Thyroid gland (tissue), 4 donors: ENCODE results near the gene LTBR. TPM values are rescaled to one million over a fixed set of nuclear protein-coding genes. Genes with fewer than 3 reads are reported as not detected.

Source experiments
- DNase-seq, 2 donors: peaks; one replicate each; pipeline ENCODE4 v3.0.0-alpha.2; 2019
- H3K27ac ChIP-seq, 3 donors: fragments of 200-600 bp; sonication (generic); 1 replicate in 2 of 3; 2 replicates in 1 of 3; pipeline ENCODE4 v1.5.1; 2016 to 2019; ENCODE audit warnings: mild to moderate bottlenecking in 1 of 3, moderate library complexity in 1 of 3
- H3K27me3 ChIP-seq: fragments of 200-600 bp; sonication (generic); one replicate; pipeline ENCODE4 v1.5.1; 2019
- H3K36me3 ChIP-seq, 2 donors: fragments of 200-600 bp; sonication (generic); one replicate each; pipeline ENCODE4 v1.5.1; 2016 to 2019
- H3K4me1 ChIP-seq, 2 donors: fragments of 200-600 bp; sonication (generic); one replicate each; pipeline ENCODE4 v1.5.1; 2017 to 2019
- H3K4me3 ChIP-seq, 3 donors: fragments of 200-600 bp; sonication (generic); replicated peaks in 1 of 3; 1 replicate in 2 of 3; 2 replicates in 1 of 3; pipeline ENCODE4 v1.5.1; 2016; ENCODE audit warnings: mild to moderate bottlenecking in 1 of 3
- H3K9me3 ChIP-seq: fragments of 200-600 bp; sonication (generic); one replicate; pipeline ENCODE4 v1.5.1; 2017
- POLR2A ChIP-seq, 2 donors: fragments of 450-650 bp; IDR thresholded peaks; one replicate each; pipeline ENCODE4 v1.6.1; 2017; ENCODE audit warnings: antibody characterized with exemption in 2 of 2, mild to moderate bottlenecking in 2 of 2, moderate library complexity in 1 of 2
- WGBS, 2 donors: methylation state at CpG; one replicate each; pipeline ENCODE4 v1.1.5; 2017; 5-methylcytosine and 5-hydroxymethylcytosine counted together
- intact Hi-C: fragments of 100-400 bp; cut with DNase I; formaldehyde crosslinking; loops from one replicate; pipeline ENCODE4 v1.15.1; 2023
- total RNA-seq, 4 donors: library from RNA; depleted of rRNA; stranded (reverse); fragments of >200 nt; gene quantifications; one replicate each; pipeline ENCODE4 v1.2.3, GENCODE V29; 2016
- TF ChIP-seq, protein P1 (sequence below), 6 experiments: fragments of 200-600 bp in 3 of 6; fragments of 450-650 bp in 3 of 6; sonication (generic) in 3 of 6; IDR thresholded peaks; one replicate each; pipeline ENCODE4 v1.5.1; 2016 to 2019; ENCODE audit warnings: antibody characterized with exemption in 6 of 6, mild to moderate bottlenecking in 2 of 6, inconsistent platforms in 1 of 6, moderate library complexity in 1 of 6

Gene LTBR
- 100 to 1,000 TPM; 152 to 215 (median 178) TPM for total RNA-seq

DNA sequence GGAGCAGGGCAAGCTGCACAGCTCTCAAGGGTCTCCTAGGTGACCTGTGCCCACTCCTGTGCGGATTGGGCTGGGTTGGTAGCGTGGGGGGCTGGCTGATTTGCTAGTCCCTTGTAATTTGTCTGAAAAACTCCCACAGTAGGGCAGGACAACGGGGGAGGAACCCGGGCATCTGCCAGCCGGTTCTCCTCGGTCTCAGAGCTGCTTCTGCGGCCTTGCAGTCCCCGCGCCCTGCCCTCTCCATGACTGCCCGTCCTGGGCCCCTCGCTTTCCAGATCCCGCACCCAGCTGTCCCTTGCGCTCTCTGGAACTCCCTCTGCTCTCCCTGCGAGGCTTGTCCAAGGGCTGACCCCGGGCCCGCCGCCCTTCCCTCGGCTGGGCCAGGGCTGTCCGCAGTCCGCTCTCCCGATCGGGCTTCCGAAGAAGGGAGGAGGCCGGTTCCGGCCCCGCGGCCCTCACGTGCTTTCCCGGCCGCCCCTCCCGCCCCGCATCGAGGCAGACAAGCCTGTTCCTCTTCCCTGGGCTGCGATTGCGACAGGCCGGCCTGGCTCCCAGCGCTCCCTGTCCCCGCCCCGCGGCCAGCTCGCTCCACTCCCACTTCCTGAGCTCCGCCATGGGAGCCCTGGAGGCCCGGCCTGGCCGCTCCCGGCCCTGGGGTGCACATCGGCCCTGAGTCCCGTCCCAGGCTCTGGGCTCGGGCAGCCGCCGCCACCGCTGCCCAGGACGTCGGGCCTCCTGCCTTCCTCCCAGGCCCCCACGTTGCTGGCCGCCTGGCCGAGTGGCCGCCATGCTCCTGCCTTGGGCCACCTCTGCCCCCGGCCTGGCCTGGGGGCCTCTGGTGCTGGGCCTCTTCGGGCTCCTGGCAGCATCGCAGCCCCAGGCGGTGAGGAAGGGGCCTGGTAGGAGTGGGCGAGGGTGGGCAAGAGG is at the start of gene LTBR:
TSS of gene LTBR (plus strand) at position 591 of the 927 bp plus-strand sequence. CDS start at position 788, 197 bp downstream.
- Histone ChIP-seq H3K27ac (peak within 1 kb of the TSS; percentile 97 to 99 (median 97)), H3K9me3 (no peaks in the 10 kb centered on the region), H3K4me1 (peaks cover 30 to 60% of the 10 kb centered on the region in 2 donors), H3K27me3 (no peaks in the 10 kb centered on the region), H3K36me3 (peaks cover 12 to 14% of the 10 kb centered on the region in 2 donors), H3K4me3 (peak within 1 kb of the TSS; percentile 61 to 87 (median 68))
- peak; percentile 97 to 98 for DNase-seq
- intact Hi-C loops, result loop anchor here (5.0 to 10.0 kb wide), 2 partner anchors 47 to 149 kb away; no protein-coding TSS in a partner anchor
- TF ChIP-seq, protein P1, sequence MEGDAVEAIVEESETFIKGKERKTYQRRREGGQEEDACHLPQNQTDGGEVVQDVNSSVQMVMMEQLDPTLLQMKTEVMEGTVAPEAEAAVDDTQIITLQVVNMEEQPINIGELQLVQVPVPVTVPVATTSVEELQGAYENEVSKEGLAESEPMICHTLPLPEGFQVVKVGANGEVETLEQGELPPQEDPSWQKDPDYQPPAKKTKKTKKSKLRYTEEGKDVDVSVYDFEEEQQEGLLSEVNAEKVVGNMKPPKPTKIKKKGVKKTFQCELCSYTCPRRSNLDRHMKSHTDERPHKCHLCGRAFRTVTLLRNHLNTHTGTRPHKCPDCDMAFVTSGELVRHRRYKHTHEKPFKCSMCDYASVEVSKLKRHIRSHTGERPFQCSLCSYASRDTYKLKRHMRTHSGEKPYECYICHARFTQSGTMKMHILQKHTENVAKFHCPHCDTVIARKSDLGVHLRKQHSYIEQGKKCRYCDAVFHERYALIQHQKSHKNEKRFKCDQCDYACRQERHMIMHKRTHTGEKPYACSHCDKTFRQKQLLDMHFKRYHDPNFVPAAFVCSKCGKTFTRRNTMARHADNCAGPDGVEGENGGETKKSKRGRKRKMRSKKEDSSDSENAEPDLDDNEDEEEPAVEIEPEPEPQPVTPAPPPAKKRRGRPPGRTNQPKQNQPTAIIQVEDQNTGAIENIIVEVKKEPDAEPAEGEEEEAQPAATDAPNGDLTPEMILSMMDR (IDR thresholded peaks at IDR 0.05), result peak in 1 of 6 experiments; percentile 4
- peak; percentile 40 to 97 for TF ChIP-seq POLR2A (IDR thresholded peaks at IDR 0.05)
- WGBS, 2 donors, result 16 to 18% methylated on average over 6 to 8 of the region's 62 CpGs

DNA sequence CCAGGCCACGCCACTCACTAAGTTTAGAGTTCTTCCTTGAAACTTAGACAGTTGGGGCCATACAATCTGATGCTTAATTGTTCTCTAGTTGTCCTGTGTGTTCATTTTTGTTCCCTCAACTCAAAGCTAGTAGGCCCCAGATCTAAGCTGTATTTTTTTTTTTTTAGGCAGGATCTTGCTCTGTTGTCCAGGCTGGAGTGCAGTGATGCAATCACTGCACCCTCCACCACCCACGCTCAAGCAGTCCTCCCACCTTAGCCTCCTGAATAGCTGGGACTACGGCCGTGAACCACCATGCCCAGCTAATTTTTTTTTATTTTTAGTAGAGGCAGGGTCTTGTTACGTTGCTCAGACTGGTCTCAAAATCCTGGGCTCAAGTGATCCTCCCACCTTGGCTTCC is 49.6 kb upstream of the LTBR start:
- Histone ChIP-seq H3K4me3 (no peak overlapping the region), H3K9me3 (no peaks in the 10 kb centered on the region), H3K27ac (peak overlapping the region; percentile 98 to 100 (median 100)), H3K4me1 (peaks cover 43 to 77% of the 10 kb centered on the region in 2 donors), H3K36me3 (peaks cover 44 to 51% of the 10 kb centered on the region in 2 donors), H3K27me3 (no peaks in the 10 kb centered on the region)
- DNase-seq, result no peak
- TF ChIP-seq POLR2A (IDR thresholded peaks at IDR 0.05), result no peak
- TF ChIP-seq, protein P1 (IDR thresholded peaks at IDR 0.05), result no peak
- intact Hi-C loops, result no loop called here
- 74 to 78% methylated on average over 5 of the region's 5 CpGs for WGBS, 2 donors

DNA sequence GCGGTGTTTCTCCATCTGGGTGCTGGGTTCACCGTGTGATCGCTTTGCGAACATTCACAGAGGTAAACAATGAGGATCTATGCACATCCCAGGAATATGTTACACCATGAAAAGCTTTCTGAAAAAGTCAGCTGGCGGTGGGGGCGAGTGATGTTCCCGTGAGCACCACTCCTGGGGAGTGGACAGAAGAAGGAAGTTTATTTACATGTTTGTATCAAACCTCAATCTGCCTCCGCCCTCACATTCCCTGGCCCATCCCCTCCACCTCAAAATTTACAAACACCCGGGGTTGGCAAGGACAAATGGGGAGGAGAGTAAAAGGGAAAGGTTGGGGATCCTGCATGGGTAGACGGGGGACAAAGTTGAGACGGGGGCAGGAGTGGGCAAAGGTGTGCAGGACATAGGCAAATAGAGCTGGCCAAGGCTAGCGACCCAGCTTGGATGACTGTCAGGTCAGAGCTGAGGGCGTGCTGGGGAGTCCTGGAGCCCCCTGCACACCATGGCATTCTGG is 49.0 kb upstream of the LTBR start:
- peak overlapping the region; percentile 98 to 100 (median 100) for H3K27ac ChIP-seq
- H3K36me3 ChIP-seq, result peaks cover 38 to 44% of the 10 kb centered on the region in 2 donors
- no peaks in the 10 kb centered on the region for H3K27me3 ChIP-seq
- intact Hi-C loops, result loop anchor here (5.0 kb wide), 2 partner anchors 47 to 202 kb away; partner anchors contain the start of gene LTBR
- H3K9me3 ChIP-seq, result no peaks in the 10 kb centered on the region
- DNase-seq, result no peak
- H3K4me3 ChIP-seq, result peak overlapping the region in 1 of 3 donors; percentile 95
- TF ChIP-seq POLR2A (IDR thresholded peaks at IDR 0.05), result no peak
- TF ChIP-seq, protein P1 (IDR thresholded peaks at IDR 0.05), result no peak
- 61 to 63% methylated on average over 13 of the region's 13 CpGs for WGBS, 2 donors
- H3K4me1 ChIP-seq, result peaks cover 49 to 78% of the 10 kb centered on the region in 2 donors

DNA sequence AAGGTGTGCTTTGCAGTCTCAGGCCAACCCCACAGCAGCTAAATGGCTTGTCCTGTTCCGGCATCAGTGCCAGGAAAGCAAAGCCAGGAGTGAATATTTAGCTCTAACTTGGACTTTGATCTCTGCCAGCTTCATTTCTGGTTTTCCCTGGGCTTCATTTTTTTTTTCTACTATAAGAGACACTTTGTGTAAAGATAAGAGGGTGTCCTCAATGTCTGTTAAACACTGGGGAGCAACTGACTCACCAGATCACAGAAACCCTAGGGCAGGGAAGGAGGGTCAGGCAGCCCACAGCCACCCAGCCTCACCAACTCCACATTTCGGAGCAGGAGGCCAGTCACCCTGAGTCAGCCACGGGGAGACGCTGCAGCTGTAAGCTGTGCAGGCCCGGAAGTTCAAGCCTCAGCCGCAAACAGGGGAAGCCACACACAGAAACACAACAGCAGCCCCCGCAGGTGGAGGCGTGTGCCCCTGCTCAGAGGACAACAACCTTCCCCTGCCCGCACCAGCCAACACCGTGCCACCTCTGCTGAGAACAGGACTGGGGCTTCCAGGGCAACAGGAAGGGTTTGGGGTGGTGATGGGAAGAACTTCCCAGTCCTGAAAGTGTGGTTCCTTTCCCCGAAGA is 48.4 kb upstream of the LTBR start:
- WGBS, 2 donors, result 6 to 13% methylated on average over 6 to 8 of the region's 11 CpGs
- no peak for TF ChIP-seq POLR2A (IDR thresholded peaks at IDR 0.05)
- TF ChIP-seq, protein P1 (IDR thresholded peaks at IDR 0.05), result peak; percentile 9 to 59 (median 48)
- DNase-seq, result peak; percentile 73
- intact Hi-C loops, result loop anchor here (5.0 kb wide), 2 partner anchors 47 to 202 kb away; partner anchors contain the start of gene LTBR
- Histone ChIP-seq H3K4me3 (peak overlapping the region in 1 of 3 donors; percentile 95), H3K36me3 (peaks cover 32 to 39% of the 10 kb centered on the region in 2 donors), H3K27ac (peak overlapping the region; percentile 98 to 100 (median 100)), H3K4me1 (peaks cover 49 to 75% of the 10 kb centered on the region in 2 donors), H3K27me3 (no peaks in the 10 kb centered on the region), H3K9me3 (no peaks in the 10 kb centered on the region)
